H1 (cell line): ENCODE data around the gene CCBE1. TPM values are rescaled to one million over a fixed set of nuclear protein-coding genes. Genes with fewer than 3 reads are reported as not detected.

Source experiments
- CBX5 ChIP-seq: fragments of 300-800, 300-1000 bp; sonication (generic); IDR thresholded peaks from 2 replicates; pipeline ENCODE4 v1.7.1; 2016; ENCODE audit warnings: antibody characterized with exemption, low read length, low read depth
- CHD2 ChIP-seq: IDR thresholded peaks from 2 replicates; pipeline ENCODE4 v1.6.1; 2012; ENCODE audit warnings: low read length, improper control_type of control experiment
- FOSL1 ChIP-seq: IDR thresholded peaks from 2 replicates; pipeline ENCODE4 v1.6.1; 2011; ENCODE audit warnings: mild to moderate bottlenecking, low read depth, low read length, moderate library complexity; ENCODE audit not compliant: insufficient read depth
- GABPA ChIP-seq: IDR thresholded peaks from 2 replicates; pipeline ENCODE4 v1.6.1; 2011; ENCODE audit warnings: mild to moderate bottlenecking, low read length, moderate library complexity, borderline replicate concordance; ENCODE audit not compliant: insufficient read depth
- GTF2F1 ChIP-seq: IDR thresholded peaks from 2 replicates; pipeline ENCODE4 v1.6.1; 2012; ENCODE audit warnings: low read depth, low read length, improper control_type of control experiment, borderline replicate concordance
- KDM5A ChIP-seq: fragments of 200-600 bp; IDR thresholded peaks from 2 replicates; pipeline ENCODE4 v1.7.1; 2012; ENCODE audit warnings: mild to moderate bottlenecking, low read length, inconsistent platforms, mixed read lengths
- PHF8 ChIP-seq: fragments of 200-600 bp; sonication (generic); conservative IDR thresholded peaks from 2 replicates; pipeline ENCODE4 v1.7.1; 2012; ENCODE audit warnings: low read depth, mild to moderate bottlenecking, inconsistent platforms, low read length, moderate library complexity
- SP4 ChIP-seq: IDR thresholded peaks from 2 replicates; pipeline ENCODE4 v1.6.1; 2012; ENCODE audit warnings: low read length, inconsistent platforms
- TAF1 ChIP-seq: IDR thresholded peaks from 2 replicates; pipeline ENCODE4 v1.6.1; 2011; ENCODE audit warnings: mild to moderate bottlenecking, low read depth, low read length
- ZNF274 ChIP-seq: IDR thresholded peaks from 2 replicates; pipeline ENCODE4 v1.7.0; 2012; ENCODE audit warnings: low read length, borderline replicate concordance; ENCODE audit errors: extremely low read depth
- polyA plus RNA-seq, 7 experiments: library from polyadenylated mRNA; depleted of rRNA in 3 of 7; stranded (reverse) in 5 of 7; unstranded in 2 of 7; fragments of >200 nt in 5 of 7; fragments of 200-250 nt in 2 of 7; gene quantifications; 1 replicate in 5 of 7; 2 replicates in 1 of 7; 4 replicates in 1 of 7; pipeline versions ENCODE4 v1.2.1 to v1.2.3, GENCODE V29; 2011 to 2013; ENCODE audit warnings: missing spikeins in 2 of 7, mixed read lengths in 2 of 7
- total RNA-seq: library from RNA; stranded (reverse); fragmentation: NEBNext Ultra II Directional; extraction: Animal tissue kit (Norgen Biotek cat#: 25700); gene quantifications from 2 replicates; pipeline ENCODE4 v1.2.1, GENCODE V29; 2021
- TF ChIP-seq, protein P1 (sequence below): fragments of 300-600 bp; sonication (generic); IDR thresholded peaks from 2 replicates; pipeline ENCODE4 v1.7.1; 2012; ENCODE audit warnings: low read length, moderate library complexity, mild to moderate bottlenecking, inconsistent platforms; ENCODE audit not compliant: insufficient replicate concordance
- TF ChIP-seq, protein P2 (sequence below): IDR thresholded peaks from 2 replicates; pipeline ENCODE4 v1.6.1; 2012; ENCODE audit warnings: inconsistent platforms

The CCBE1 gene
- total and polyA plus RNA-seq, 2 of the 8 experiments (the other 6 are each of a cell fraction or from before 2014, with no cell fraction given): 2.1 to 2.6 TPM

DNA sequence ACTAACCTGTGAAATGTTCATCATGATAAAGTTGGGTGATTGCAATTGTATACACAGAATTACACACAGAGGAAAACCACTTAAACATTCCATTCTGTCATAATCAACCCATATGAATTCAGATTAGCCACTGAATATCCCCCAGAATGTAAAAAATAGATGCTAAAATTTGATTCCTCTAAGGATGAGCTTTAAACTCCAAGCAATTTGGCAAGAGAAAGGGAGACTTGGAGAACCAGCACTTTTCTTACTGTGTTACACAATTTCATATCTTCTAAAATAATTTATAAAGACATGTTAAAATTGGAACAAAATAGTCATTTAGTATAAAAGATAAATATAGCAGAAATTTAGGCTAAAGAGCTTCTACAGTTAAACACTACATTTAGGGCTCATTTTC, 191.9 kb downstream of the CCBE1 start (continued):
- TF ChIP-seq, protein P1, sequence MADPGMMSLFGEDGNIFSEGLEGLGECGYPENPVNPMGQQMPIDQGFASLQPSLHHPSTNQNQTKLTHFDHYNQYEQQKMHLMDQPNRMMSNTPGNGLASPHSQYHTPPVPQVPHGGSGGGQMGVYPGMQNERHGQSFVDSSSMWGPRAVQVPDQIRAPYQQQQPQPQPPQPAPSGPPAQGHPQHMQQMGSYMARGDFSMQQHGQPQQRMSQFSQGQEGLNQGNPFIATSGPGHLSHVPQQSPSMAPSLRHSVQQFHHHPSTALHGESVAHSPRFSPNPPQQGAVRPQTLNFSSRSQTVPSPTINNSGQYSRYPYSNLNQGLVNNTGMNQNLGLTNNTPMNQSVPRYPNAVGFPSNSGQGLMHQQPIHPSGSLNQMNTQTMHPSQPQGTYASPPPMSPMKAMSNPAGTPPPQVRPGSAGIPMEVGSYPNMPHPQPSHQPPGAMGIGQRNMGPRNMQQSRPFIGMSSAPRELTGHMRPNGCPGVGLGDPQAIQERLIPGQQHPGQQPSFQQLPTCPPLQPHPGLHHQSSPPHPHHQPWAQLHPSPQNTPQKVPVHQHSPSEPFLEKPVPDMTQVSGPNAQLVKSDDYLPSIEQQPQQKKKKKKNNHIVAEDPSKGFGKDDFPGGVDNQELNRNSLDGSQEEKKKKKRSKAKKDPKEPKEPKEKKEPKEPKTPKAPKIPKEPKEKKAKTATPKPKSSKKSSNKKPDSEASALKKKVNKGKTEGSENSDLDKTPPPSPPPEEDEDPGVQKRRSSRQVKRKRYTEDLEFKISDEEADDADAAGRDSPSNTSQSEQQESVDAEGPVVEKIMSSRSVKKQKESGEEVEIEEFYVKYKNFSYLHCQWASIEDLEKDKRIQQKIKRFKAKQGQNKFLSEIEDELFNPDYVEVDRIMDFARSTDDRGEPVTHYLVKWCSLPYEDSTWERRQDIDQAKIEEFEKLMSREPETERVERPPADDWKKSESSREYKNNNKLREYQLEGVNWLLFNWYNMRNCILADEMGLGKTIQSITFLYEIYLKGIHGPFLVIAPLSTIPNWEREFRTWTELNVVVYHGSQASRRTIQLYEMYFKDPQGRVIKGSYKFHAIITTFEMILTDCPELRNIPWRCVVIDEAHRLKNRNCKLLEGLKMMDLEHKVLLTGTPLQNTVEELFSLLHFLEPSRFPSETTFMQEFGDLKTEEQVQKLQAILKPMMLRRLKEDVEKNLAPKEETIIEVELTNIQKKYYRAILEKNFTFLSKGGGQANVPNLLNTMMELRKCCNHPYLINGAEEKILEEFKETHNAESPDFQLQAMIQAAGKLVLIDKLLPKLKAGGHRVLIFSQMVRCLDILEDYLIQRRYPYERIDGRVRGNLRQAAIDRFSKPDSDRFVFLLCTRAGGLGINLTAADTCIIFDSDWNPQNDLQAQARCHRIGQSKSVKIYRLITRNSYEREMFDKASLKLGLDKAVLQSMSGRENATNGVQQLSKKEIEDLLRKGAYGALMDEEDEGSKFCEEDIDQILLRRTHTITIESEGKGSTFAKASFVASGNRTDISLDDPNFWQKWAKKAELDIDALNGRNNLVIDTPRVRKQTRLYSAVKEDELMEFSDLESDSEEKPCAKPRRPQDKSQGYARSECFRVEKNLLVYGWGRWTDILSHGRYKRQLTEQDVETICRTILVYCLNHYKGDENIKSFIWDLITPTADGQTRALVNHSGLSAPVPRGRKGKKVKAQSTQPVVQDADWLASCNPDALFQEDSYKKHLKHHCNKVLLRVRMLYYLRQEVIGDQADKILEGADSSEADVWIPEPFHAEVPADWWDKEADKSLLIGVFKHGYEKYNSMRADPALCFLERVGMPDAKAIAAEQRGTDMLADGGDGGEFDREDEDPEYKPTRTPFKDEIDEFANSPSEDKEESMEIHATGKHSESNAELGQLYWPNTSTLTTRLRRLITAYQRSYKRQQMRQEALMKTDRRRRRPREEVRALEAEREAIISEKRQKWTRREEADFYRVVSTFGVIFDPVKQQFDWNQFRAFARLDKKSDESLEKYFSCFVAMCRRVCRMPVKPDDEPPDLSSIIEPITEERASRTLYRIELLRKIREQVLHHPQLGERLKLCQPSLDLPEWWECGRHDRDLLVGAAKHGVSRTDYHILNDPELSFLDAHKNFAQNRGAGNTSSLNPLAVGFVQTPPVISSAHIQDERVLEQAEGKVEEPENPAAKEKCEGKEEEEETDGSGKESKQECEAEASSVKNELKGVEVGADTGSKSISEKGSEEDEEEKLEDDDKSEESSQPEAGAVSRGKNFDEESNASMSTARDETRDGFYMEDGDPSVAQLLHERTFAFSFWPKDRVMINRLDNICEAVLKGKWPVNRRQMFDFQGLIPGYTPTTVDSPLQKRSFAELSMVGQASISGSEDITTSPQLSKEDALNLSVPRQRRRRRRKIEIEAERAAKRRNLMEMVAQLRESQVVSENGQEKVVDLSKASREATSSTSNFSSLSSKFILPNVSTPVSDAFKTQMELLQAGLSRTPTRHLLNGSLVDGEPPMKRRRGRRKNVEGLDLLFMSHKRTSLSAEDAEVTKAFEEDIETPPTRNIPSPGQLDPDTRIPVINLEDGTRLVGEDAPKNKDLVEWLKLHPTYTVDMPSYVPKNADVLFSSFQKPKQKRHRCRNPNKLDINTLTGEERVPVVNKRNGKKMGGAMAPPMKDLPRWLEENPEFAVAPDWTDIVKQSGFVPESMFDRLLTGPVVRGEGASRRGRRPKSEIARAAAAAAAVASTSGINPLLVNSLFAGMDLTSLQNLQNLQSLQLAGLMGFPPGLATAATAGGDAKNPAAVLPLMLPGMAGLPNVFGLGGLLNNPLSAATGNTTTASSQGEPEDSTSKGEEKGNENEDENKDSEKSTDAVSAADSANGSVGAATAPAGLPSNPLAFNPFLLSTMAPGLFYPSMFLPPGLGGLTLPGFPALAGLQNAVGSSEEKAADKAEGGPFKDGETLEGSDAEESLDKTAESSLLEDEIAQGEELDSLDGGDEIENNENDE: no peak
- TF ChIP-seq CBX5 (no peak), FOSL1 (no peak), GTF2F1 (no peak), KDM5A (no peak), SP4 (no peak), TAF1 (no peak), PHF8 (no peak), ZNF274 (no peak), CHD2 (no peak), GABPA (no peak)
- TF ChIP-seq, protein P2, sequence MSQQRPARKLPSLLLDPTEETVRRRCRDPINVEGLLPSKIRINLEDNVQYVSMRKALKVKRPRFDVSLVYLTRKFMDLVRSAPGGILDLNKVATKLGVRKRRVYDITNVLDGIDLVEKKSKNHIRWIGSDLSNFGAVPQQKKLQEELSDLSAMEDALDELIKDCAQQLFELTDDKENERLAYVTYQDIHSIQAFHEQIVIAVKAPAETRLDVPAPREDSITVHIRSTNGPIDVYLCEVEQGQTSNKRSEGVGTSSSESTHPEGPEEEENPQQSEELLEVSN: no peak
